Measurements from ENCODE around the gene PICK1.
A peak's percentile ranks its signal among the peaks of the same experiment; 100 is the strongest.

Gene PICK1

DNA sequence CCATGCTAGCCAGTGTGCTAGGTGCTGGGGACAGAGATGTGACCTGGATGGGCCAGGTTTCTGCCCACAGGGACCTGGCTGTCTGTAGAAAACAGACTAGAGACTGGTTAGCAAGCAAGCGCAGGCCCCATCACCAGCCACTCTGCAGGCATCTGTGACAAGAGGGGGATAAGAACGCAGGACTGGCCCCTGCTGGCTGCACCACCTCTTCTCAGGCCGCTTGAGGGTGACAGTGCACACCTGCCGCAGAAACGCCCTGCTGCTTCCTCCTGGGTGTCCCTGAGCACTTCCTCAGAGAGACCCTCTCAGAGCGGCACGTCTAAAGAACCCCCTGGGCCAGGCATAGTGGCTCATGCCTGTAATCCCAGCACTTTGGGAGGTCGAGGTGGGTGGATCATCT is 5.9 kb upstream of the PICK1 start:
- no peak for DNase-seq

DNA sequence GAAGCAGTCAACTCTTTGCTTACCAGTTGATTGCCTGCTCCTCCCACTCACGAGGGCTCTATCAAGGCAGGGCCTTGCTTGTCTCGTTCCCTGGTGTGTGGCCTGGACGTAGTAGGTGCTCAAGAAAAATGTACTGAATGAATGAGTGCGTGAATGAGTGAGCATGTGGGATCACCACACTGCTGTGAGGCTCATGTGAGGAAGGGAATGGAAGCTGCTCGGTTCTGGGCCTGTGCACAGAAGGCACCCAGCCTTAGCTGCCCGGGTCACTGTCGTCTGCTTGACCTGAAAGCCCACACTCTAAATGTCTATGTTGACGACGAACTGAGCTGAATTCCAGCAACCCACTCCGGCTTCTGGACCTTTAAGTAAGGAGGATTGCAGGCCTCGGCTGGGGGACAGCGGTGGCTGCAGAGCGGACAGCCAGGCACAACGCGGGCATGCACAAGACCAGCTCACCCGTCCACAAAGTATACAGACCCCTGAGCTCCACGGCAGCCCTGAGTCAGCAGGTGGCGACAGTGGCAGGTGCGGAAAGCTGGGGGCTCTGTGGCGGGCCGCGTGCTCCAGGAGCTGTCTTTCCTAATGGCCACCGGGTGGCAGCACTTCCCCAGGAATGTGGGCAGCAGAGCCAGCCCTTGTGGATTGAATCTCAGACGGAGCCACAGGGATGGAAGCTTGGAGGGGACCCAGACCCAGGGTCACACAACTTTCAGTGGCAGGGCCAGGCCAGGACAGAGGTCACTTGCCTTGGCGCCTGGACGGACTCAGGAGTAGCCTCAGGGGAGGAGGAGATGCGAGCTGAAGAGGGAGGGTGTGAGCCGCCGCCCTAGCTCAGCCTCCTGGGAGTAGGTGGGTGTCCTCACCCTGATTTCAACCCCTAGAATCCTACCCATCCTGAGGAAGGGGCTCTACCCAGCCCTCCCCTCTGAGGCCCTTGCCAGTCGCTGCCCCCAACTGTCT is 5.0 kb upstream of the PICK1 start:
- DNase-seq = peak; percentile 57

DNA sequence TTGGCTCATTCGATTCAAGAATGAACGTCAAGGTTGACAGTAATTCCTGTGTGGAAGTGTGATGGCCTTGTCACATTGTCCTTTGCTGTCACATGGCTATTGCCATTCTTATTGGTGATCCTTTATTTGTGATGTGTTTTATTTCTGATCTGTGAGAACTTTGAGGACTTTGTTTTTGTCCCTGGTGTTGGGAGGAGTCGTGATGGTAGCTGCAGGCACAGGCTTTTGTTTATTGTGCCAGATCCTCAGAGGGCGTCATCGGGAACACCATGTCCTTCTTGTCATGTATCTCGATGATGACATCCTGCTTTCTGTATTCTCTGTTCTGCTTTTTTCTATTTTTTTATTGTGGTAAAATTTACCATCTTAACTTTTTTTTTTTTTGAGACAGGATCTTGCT is 5.6 kb downstream of the PICK1 start:
- DNase-seq = no peak

DNA sequence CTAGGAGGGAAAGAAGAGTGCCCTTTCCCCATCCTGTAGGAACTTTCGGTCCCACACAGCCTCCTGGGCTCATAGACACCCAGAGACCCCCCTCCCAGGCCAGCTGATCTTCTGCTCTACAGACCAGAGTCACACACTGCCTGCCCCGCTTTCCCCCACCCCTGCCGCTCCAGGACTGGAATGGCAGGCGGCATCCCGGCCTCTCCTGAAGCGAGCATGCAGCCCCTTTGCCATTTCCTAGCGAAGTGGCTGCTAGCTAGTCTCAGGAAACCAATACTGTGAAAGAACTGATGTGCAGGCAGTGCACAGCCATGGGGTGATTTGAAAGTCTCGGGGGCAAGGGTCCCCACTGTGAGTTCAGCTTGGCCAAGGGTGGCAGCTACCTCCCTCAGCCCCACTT is 8.3 kb downstream of the PICK1 start:
- DNase-seq = no peak

GRCh38 chr22:38066381-38067027 is 9.3 kb downstream of the PICK1 start:
- DNase-seq = no peak

GRCh38 chr22:38067028-38067415 is 9.8 kb downstream of the PICK1 start:
- DNase-seq = no peak

- no peak for DNase-seq
These were observed 10.7 kb downstream of the PICK1 start for GRCh38 chr22:38067761-38068360.

GRCh38 chr22:38068641-38069371 is 11.6 kb downstream of the PICK1 start:
- no peak for DNase-seq

GRCh38 chr22:38069372-38070249 is 12.4 kb downstream of the PICK1 start:
- peak; percentile 29 for DNase-seq

GRCh38 chr22:38070250-38070921 is 13.2 kb downstream of the PICK1 start:
- DNase-seq = no peak

- no peak for DNase-seq
These were observed 14.5 kb downstream of the PICK1 start for GRCh38 chr22:38071421-38072321.

DNA sequence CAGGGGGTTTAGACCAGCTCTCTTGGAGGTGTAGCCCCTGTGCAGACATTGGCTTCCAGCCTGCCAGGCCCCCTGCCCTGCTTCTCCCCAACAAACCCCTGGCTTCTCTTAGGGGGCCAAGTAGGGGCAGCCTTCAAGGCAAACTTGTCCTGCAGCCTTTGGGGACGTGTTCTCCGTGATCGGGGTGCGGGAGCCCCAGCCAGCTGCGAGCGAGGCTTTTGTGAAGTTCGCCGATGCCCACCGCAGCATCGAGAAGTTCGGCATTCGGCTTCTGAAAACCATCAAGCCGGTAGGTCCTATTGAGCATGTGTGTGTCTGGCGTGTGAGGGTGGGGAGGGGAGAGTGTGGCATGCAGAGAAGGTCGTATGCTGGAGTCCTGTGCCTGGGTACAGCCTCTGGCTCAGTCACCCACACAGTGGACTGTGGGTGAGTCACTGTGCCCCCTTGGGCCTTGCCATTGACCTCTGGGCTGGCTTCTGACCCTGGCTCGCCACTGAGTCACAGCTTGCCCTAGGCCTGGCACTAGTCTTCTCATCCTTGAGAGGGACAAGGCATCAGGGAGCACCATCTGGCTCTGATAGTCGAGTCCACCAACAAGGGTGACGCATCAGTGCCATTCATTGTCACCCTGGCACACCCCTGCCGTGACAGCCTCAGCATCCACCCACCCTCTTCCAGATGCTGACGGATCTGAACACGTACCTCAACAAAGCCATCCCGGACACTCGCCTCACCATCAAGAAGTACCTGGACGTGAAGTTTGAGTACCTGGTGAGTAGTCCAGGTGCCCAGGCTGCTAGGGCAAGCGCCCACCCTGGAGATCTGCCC is 15.3 kb downstream of the PICK1 start:
- no peak for DNase-seq

DNA sequence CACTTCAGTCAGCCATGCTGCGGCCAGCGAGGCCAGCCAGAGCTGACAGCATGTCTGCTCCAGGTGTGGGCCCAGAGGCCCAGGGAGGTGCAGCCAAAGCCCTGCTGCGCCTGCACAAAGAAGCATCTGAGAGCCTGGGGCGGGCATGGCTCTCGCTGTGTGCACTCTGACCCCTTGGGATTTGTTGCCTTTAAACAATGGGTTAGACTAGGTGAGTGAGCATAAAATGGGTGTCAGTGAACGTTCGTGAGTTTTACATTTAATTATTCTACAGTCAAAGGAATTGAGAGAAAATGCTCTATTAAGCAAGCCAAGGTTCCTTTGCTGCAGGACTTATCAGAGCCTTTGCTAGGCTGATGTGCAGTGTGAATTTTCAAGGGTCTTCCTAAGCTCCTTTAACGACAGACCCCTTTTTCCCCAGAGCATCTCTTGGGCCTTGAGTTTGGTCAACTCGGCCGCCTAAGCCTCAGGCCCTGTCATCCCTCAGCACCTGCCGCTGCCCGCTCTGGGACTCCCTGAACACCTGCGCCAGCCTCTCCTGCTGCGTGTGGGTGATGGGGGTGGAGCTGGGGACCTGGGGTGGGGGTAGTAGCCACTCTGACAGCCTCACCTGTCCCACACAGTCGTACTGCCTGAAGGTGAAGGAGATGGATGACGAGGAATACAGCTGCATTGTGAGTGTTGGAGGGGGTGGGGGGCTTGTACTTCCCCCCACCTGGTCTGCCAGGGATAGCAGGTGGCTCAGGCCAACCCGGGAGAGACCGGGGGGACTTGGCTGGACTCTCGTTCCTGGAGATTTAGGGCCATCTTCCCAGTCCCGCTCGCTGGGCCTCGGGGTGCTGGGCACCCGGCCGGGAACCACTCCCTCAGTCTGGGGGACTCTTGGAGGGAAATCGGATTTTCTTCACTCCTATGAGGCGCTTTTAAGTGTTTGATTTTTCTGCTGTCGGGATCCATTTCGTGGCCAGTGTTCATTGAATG is 16.2 kb downstream of the PICK1 start:
- DNase-seq = no peak

GRCh38 chr22:38074181-38075104 is 17.2 kb downstream of the PICK1 start:
- no peak for DNase-seq

GRCh38 chr22:38075105-38075825 is 18.1 kb downstream of the PICK1 start:
- no peak for DNase-seq

DNA sequence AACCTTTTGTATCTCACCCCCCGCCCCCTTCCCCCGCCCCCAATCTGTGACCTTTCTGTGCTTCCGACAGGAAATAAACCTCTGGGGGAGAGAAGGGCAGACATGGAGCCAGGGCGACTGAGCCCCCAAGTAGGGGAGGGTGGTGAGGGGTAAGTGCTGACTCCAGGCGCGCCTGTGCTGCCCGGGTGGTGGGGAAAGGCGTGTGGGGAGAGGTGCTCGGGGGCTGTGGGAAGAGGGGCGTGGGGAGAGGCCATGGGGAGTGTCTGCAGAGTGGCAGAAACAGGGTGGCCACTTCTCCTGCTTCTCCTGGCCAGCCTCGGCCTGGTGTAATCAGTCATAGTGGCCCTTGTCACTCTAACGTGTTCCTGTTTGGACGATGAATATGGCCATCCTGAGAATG is 18.8 kb downstream of the PICK1 start:
- no peak for DNase-seq

Data from HCEC 1CT (cell line).